Tibial artery (tissue), 4 donors: ENCODE data around the gene ZNF397.

ENCODE experiments used
- DNase-seq, 2 donors: peaks; one replicate each; pipeline ENCODE4 v3.0.0-alpha.2; 2019
- H3K27ac ChIP-seq, 2 donors: fragments of 200-600 bp; sonication (generic) in 1 of 2; 1 replicate in 1 of 2; 2 replicates in 1 of 2; pipeline ENCODE4 v1.5.1; 2018 to 2019; ENCODE audit warnings: mild to moderate bottlenecking in 1 of 2
- H3K27me3 ChIP-seq, 2 donors: fragments of 200-600 bp; sonication (generic) in 1 of 2; one replicate each; pipeline versions ENCODE4 v1.5.1 to v1.6.0; 2016 to 2019
- H3K36me3 ChIP-seq, 3 donors: fragments of 200-600 bp; sonication (generic) in 2 of 3; one replicate each; pipeline ENCODE4 v1.5.1; 2016 to 2019; ENCODE audit warnings: mild to moderate bottlenecking in 2 of 3
- H3K4me1 ChIP-seq, 4 donors: fragments of 200-600 bp; sonication (generic) in 2 of 4; 1 replicate in 3 of 4; 2 replicates in 1 of 4; pipeline ENCODE4 v1.5.1; 2016 to 2019
- H3K4me3 ChIP-seq, 2 donors: fragments of 200-600 bp; sonication (generic) in 1 of 2; 1 replicate in 1 of 2; 2 replicates in 1 of 2; pipeline ENCODE4 v1.5.1; 2018 to 2019; ENCODE audit warnings: mild to moderate bottlenecking in 2 of 2
- H3K9me3 ChIP-seq, 3 donors: fragments of 200-600 bp; sonication (generic) in 1 of 3; one replicate each; pipeline ENCODE4 v1.5.1; 2016 to 2019
- CTCF ChIP-seq, 2 experiments: fragments of 200-600 bp in 1 of 2; fragments of 450-650 bp in 1 of 2; IDR thresholded peaks; one replicate each; pipeline ENCODE4 v1.5.1; 2017 to 2019; ENCODE audit warnings: antibody characterized with exemption in 2 of 2, mild to moderate bottlenecking in 1 of 2, moderate library complexity in 1 of 2
- intact Hi-C: fragments of 100-400 bp; cut with DNase I; formaldehyde crosslinking; loops from one replicate; pipeline ENCODE4 v1.15.0; 2023; ENCODE audit warnings: low total_unique reads

Gene ZNF397

GRCh38 chr18:35291166-35291565, 50.3 kb downstream of the ZNF397 start:
- no peaks in the 10 kb centered on the region for H3K27me3 ChIP-seq
- H3K4me3 ChIP-seq: peak overlapping the region; percentile 60 to 79
- no peak for TF ChIP-seq CTCF (IDR thresholded peaks at IDR 0.05)
- no peak for DNase-seq
- peak overlapping the region in 1 of 2 donors; percentile 84 for H3K27ac ChIP-seq
- H3K9me3 ChIP-seq: no peaks in the 10 kb centered on the region
- H3K36me3 ChIP-seq: peaks cover 0 to 22% (median 13%) of the 10 kb centered on the region in 3 donors
- H3K4me1 ChIP-seq: peaks cover 0 to 25% (median 13%) of the 10 kb centered on the region in 4 donors
- intact Hi-C loops: loop anchor here (5.0 kb wide), 1 partner anchor 51 kb away; the partner anchor contains the start of gene ZNF24

- Histone ChIP-seq H3K4me3 (no peak overlapping the region), H3K27ac (no peak overlapping the region), H3K9me3 (peaks cover 0 to 16% (median 0%) of the 10 kb centered on the region in 3 donors), H3K36me3 (peaks cover 18 to 54% (median 25%) of the 10 kb centered on the region in 3 donors), H3K27me3 (no peaks in the 10 kb centered on the region), H3K4me1 (peaks cover 0 to 12% (median 6%) of the 10 kb centered on the region in 4 donors)
- intact Hi-C loops: no loop called here
- TF ChIP-seq CTCF (IDR thresholded peaks at IDR 0.05): no peak
- no peak for DNase-seq
These were observed 55.2 kb downstream of the ZNF397 start for GRCh38 chr18:35296060-35296459.

- Histone ChIP-seq H3K4me1 (no peaks in the 10 kb centered on the region), H3K27ac (no peak overlapping the region), H3K27me3 (no peaks in the 10 kb centered on the region), H3K9me3 (peaks cover 3 to 92% (median 54%) of the 10 kb centered on the region in 3 donors), H3K4me3 (no peak overlapping the region), H3K36me3 (peaks cover 64 to 93% (median 85%) of the 10 kb centered on the region in 3 donors)
- DNase-seq: no peak
- intact Hi-C loops: no loop called here
- TF ChIP-seq CTCF (IDR thresholded peaks at IDR 0.05): no peak
These were observed 62.8 kb downstream of the ZNF397 start for GRCh38 chr18:35303610-35304009.

- no peak for DNase-seq
- H3K9me3 ChIP-seq: peaks cover 3 to 93% (median 54%) of the 10 kb centered on the region in 3 donors
- intact Hi-C loops: no loop called here
- H3K4me3 ChIP-seq: no peak overlapping the region
- H3K4me1 ChIP-seq: peaks cover 0 to 7% (median 0%) of the 10 kb centered on the region in 4 donors
- no peaks in the 10 kb centered on the region for H3K27me3 ChIP-seq
- no peak for TF ChIP-seq CTCF (IDR thresholded peaks at IDR 0.05)
- H3K27ac ChIP-seq: no peak overlapping the region
- peaks cover 52 to 84% (median 83%) of the 10 kb centered on the region in 3 donors for H3K36me3 ChIP-seq
These were observed 65.9 kb downstream of the ZNF397 start for GRCh38 chr18:35306588-35307250.
